Measurements from ENCODE around the gene KIFC3.
"Not testable (repeated sequence)": the region's sequence is repeated elsewhere in the genome, so short reads cannot be mapped to it uniquely, and the experiment has no call there.

The KIFC3 gene

GRCh38 chr16:57802341-57803133, at the start of gene KIFC3:
Gene KIFC3, minus strand, starts transcription at chr16:57802491. Its CDS starts 4,248 bp downstream, at chr16:57798243.
- DNase-seq (ENCODE audit: low spot score), result no peak

GRCh38 chr16:57848181-57848580, 45.9 kb upstream of the KIFC3 start:
- DNase-seq (ENCODE audit: low spot score), result no peak

- not testable (repeated sequence) for DNase-seq (ENCODE audit: low spot score)
Observed at GRCh38 chr16:57846931-57847330, 44.6 kb upstream of the KIFC3 start.

- DNase-seq (ENCODE audit: low spot score), result no peak
Observed at GRCh38 chr16:57846078-57846697, 43.9 kb upstream of the KIFC3 start.

GRCh38 chr16:57845115-57845514, 42.8 kb upstream of the KIFC3 start:
- DNase-seq (ENCODE audit: low spot score), result no peak

GRCh38 chr16:57844416-57845030, 42.2 kb upstream of the KIFC3 start:
- DNase-seq (ENCODE audit: low spot score), result no peak

- no peak for DNase-seq (ENCODE audit: low spot score)
Observed at GRCh38 chr16:57843400-57843799, 41.1 kb upstream of the KIFC3 start.

GRCh38 chr16:57842601-57843000, 40.3 kb upstream of the KIFC3 start:
- no peak for DNase-seq (ENCODE audit: low spot score)

GRCh38 chr16:57840833-57841232, 38.5 kb upstream of the KIFC3 start:
- DNase-seq (ENCODE audit: low spot score), result no peak

- no peak for DNase-seq (ENCODE audit: low spot score)
Observed at GRCh38 chr16:57838161-57838560, 35.9 kb upstream of the KIFC3 start.

- DNase-seq (ENCODE audit: low spot score), result no peak
Observed at GRCh38 chr16:57837305-57838125, 35.2 kb upstream of the KIFC3 start.

GRCh38 chr16:57835439-57835838, 33.1 kb upstream of the KIFC3 start:
- not testable (repeated sequence) for DNase-seq (ENCODE audit: low spot score)

GRCh38 chr16:57834936-57835335, 32.6 kb upstream of the KIFC3 start:
- DNase-seq (ENCODE audit: low spot score), result no peak

- DNase-seq (ENCODE audit: low spot score), result no peak
Observed at GRCh38 chr16:57830890-57831484, 28.7 kb upstream of the KIFC3 start.

- DNase-seq (ENCODE audit: low spot score), result no peak
Observed at GRCh38 chr16:57829969-57830360, 27.7 kb upstream of the KIFC3 start.

GRCh38 chr16:57828272-57829161, 26.2 kb upstream of the KIFC3 start:
- no peak for DNase-seq (ENCODE audit: low spot score)

- no peak for DNase-seq (ENCODE audit: low spot score)
Observed at GRCh38 chr16:57826706-57827625, 24.7 kb upstream of the KIFC3 start.

GRCh38 chr16:57826052-57826451, 23.8 kb upstream of the KIFC3 start:
- DNase-seq (ENCODE audit: low spot score), result no peak

GRCh38 chr16:57825298-57826044, 23.2 kb upstream of the KIFC3 start:
- DNase-seq (ENCODE audit: low spot score), result no peak
